Stimulated activated CD4-positive, alpha-beta T cell treated with anti-CD3 and anti-CD28 coated beads, TNF-alpha, amount 100 ng/mL, for 48 hours (primary cell): Measurements from ENCODE around the gene CDC23.
"Not testable (repeated sequence)": the region's sequence is repeated elsewhere in the genome, so short reads cannot be mapped to it uniquely, and the experiment has no call there.

Experiments
- DNase-seq, 3 donors: peaks; one replicate each; pipeline ENCODE4 v3.0.0-alpha.2; 2020; ENCODE audit warnings: low read depth in 3 of 3

CDC23 gene

DNA sequence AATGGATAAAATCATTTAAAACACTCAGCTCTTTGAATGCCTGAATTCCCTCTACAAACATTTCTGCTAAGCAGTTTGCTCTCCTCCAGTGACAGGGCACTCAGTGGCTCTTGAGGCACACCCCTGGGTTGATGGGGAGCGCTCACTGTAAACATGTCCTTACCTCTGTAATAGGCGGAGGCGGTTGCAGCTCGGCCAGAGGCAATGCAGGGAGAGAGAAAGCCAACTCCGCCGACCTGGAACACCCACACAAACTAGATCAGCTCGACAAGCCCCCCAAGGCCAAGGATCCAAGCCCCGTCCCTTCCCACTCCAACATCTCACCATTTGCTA, 329 bp downstream of the CDC23 start:
- DNase-seq: peak in 2 of 3 donors; percentile 1 to 7

DNA sequence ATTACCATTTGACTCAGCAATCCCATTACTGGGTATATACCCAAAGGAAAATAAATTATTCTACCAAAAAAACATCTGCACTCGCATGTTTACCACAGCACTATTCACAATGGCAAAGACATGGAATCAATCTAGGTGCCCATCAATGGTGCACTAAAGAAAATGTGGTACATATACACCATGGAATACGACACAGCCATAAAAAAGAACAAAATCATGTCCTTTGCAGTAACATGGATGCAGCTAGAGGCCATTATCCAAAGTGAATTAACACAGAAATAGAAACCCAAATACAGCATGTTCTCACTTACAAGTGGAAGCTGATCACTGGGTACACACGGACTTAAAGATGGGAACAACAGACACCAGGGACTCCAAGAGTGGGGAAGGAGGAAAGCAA, 2.1 kb downstream of the CDC23 start:
- DNase-seq: no peak

DNA sequence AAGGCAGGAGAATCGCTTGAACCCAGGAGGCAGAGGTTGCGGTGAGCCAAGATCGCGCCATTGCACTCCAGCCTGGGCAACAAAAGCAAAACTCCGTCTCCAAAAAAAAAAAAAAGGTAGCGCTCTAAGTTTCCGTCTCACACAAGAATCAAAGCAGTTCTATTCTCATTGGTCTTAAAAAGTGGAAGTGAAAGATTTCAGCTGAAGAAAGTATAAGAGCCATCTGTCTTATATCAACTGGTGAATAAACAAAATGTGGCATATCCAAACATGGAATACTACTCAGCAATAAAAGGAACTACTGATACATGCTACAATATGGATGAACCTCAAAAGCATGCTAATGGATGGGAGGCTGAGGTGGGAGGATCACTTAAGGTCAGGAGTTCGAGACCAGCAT, 19.3 kb downstream of the CDC23 start:
- DNase-seq: not testable (repeated sequence)

DNA sequence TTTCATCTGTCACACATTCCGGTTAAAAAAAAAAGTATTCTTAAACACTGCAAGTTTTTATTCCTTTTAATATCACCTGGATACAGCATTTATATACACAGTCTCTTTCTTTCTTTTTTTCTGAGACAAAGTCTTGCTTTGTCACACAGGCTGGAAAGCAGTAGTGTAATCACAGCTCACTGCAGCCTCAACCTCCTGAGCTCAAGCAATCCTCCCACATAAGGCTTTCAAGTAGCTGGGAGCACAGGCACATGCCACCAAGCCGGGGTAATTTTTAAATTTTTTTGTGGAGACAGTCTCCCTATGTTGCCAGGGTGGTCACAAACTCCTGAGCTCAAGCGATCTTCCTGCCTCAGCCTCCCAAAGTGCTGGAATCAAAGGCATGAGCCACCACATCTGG, 20.3 kb downstream of the CDC23 start:
- DNase-seq: no peak

DNA sequence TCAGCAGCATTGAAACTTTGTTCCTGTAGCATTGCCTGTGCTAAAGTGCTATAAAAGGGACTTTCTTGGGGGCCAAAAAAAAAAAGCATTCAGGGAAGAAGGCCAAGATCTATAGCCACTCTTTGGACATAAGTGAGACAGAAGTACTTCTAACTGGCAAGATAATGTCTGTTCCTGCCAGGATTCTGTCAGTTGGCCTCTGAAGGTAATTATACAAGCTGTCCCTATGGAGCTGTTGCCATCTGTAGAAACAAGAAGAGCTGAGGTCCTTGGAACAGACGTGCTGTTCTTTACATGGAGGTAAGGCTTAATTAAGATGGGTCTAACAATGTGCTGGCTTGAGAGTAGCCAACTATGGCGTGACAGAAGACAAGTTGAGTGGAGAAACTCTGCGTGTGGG, 24.5 kb downstream of the CDC23 start:
- DNase-seq: no peak

DNA sequence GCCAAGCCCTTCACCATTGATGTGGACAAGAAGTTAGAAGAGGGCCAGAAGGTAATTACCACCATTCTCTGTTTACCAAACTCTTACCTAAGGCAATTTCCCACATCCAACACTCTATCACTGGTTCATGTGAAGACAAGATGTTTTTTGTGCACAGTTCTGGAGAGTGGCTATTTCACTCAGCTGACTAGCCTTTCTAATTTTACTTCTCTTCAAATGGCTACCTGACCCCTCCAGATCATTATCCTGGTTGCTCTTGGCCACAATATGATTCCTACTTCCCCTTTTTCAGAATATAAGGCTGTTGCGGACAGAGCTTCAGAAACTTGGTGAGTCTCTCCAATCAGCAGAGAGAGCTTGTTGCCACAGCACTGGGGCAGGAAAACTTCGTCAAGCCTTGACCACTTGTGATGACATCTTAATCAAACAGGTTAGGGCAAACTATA, 27.1 kb downstream of the CDC23 start:
- no peak for DNase-seq

DNA sequence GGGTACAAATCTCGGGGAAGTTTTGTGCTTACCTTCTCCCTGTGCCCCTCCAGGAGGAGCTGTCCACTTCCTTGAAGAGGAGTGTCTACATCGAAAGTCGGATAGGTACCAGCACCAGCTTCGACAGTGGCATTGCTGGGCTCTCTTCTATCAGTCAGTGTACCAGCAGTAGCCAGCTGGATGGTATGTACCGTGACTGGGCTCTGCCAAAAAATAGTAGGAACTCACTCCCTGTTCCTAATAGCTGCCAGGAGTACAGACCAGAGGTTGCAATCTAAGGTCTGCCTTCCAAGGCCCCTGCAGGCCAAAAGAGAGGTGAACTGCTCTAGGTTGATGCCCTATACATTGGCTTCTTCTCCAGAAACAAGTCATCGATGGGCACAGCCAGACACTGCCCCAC, 30.3 kb downstream of the CDC23 start:
- DNase-seq: no peak

DNA sequence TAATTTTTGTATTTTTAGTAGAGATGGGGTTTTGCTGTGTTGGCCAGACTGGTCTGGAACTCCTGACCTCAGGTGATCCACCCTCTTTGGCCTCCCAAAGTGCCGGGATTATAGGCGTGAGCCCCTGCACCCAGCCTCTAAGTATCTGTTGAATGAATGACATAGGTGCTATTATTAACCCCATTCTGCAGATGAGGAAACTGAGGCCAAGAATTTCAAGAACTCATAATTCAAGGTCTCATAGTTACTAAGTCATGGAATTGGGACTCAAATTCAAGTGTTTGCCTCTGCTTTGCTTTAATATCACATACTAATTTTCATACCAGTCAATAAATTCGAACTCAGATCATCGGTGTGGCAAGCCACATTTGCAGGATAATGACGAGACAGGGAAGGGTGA, 32.3 kb downstream of the CDC23 start:
- no peak for DNase-seq

DNA sequence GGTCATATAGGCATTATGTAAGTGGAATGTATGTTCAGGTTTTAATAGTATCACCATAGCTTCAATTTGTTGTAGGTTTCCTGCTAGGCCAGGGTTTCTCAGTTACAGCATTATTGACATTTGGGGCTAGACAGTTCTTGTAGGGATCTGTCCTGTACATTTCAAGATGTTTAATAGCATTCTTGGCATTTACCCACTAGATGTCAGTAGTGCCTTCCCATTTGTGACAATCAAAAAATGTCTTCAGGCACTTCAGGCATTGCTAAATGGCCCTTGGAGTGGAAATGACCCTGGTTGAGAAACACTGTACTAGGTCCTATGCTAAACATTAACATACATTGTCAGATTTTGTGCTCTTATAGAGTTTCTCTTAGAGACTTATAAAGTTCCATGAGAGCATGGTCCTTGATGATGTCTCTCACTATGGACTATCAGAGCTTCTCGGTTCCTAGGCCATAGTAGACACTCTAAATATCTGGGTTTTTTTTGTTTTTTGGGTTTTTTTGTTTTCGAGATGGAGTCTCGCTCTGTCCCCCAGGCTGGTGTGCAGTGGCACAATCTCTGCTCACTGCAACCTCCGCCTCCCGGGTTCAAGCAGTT, 32.8 kb downstream of the CDC23 start:
- no peak for DNase-seq

DNA sequence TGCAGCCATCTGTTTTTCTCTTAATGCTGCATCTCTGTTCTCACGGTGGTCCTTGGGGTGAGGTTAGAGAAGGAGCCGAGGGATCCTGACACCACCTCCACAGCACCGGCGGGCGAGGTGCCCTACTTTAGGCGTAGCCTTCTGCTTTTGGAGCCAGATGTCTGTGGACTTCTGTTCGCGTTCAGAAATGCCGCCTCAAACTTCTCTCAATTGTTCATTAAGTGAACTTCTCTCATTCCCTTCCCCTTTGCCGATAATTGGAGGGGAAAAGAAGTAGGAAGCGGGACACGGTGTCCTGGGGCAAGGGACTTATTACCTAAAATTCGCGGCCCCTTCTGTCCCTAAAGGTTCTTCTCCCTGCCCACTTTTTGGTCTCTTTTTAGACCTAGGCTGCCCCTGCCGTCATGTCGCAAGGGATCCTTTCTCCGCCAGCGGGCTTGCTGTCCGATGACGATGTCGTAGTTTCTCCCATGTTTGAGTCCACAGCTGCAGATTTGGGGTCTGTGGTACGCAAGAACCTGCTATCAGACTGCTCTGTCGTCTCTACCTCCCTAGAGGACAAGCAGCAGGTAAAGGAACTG, 33.8 kb downstream of the CDC23 start:
- DNase-seq: peak in 1 of 3 donors; percentile 6

DNA sequence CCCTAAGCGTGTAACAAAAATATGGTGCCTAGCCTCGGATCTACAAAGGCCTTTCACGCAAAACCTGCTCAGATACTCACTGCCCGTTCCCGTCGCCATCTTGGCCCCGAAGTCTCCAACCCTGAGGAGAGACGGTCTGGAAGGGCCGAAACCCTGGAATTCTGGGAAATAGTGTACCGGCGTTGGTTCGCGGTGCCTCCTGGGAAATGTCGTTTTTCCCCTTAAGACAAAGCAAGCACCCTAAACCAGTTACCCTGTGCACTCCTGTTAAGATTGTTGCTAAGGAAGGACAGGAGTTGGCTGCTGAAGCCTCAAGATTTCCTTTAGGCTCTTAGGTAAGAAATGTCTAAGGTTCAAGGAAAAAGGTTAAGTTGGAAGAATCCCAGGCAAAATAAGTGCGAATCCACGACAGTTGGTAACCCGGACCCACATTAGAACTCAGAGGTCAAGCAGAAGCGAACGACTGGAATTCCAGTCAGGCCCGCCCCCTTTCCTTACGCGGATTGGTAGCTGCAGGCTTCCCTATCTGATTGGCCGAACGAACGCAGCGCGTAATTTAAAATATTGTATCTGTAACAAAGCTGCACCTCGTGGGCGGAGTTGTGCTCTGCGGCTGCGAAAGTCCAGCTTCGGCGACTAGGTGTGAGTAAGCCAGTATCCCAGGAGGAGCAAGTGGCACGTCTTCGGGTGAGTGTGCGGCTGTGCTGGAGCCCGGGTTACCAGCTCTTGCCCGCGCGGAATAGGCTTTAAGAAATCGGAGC, 34.4 kb downstream of the CDC23 start, which contains the start of the genes BRD8 and KIF20A:
Gene BRD8, minus strand, starts transcription at position 115 of the 761 bp plus-strand sequence. Its CDS starts 16 bp downstream, at position 99.
Gene KIF20A, plus strand, starts transcription at position 597 of the 761 bp plus-strand sequence. CDS start 569 bp downstream, outside the sequence.
- DNase-seq: peak; percentile 82 to 84 (median 83)

DNA sequence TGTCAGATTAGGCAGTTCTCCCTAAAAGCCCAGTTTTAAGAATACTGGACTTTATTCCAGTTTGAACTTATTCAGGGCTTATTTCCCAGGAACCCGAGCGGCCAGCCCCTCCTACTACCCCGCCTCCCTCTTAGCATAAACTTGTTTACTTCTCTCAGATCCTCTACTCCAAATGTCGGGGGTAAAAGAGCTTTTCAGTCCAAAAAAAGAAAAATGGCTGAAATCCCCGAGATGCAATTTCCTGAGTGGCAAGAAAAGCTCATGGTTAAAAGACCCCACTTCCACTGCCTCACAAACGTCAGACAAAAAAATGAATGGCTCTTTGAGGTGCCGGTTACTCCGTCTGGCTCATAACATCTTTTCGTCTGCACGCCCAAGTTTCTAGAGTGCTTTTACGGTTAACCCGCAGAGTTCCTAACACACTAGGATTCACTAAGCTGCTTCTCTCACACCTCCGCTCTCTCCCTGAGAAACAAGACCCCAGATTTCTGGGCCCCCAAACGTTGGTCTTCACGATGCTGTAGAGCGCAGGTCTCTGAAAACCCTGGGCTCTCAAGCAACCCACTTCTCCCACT, 35.1 kb downstream of the CDC23 start:
- no peak for DNase-seq

DNA sequence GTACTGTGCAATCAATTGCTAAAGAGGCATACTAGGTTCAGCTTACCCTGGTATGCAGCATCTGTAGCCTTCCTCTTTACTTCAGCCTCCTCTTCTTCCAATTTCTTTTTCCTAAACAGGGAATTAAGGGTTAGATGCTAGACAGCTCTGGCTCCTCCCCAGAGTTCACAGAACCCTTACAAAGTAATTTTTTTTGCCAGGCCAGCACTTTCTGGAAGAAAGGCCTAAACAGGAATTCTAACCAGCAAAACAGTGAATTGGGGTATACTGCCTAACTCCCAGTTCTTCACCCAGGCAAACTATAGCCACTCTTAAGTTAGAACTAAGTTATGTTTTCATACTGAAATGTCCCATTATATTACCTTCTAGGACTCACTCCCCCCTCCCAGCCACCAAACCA, 42.8 kb downstream of the CDC23 start:
- DNase-seq: no peak

DNA sequence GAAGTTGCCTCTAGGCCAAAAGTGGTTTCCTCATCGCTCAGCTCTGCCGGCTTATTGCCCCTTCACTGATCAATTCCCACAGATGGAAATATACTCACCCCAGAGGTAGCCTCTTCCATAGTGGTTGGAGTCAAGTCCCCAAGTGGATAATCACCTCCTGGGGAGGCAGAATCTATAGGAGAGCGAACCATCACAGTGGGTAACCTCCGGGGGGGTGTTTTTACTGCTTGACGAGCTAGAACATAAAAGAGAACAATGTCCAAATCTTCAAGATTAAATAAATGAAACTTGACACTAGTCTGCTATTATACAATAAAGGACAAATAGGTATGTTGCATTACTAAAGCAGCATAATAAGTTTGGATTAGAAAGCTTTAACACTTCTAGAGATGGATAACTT, 44.0 kb downstream of the CDC23 start:
- DNase-seq: no peak

DNA sequence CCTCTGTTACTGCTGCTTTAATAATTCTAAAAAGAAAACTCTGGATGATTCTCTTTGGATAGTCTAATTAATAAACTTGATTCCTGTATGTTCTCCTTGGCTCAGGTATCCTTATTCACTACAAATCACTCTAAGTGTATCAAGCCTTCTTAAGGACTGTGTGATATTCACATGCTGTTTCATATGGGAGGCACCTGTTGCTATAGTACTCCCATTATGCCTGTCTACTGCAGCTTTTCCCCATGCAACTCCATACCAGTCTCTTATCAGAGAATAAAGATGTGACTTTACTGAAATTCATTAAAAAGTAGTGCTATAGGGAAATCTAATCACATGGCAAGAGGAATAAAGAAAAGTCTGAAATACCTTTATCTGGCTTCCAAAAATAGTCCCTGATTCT, 49.4 kb downstream of the CDC23 start:
- DNase-seq: no peak

DNA sequence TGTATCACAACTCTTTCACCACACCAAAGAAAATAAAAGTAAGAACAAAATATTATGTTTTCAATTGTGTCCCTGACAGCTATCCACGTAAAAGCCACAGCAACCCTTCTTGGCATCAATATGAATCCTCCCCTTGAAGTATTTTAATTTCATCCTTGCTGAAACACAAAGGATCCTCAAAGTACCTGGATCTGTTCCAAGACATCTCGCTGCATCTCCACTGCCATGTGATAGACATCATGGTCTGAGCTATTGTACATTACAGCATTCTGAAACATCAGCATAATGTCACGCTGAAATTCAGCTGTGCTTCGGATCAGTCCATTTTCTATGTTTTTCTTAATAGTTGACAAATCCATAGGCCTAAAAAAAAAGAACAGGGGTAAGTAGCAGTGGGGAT, 52.4 kb downstream of the CDC23 start:
- DNase-seq: no peak

DNA sequence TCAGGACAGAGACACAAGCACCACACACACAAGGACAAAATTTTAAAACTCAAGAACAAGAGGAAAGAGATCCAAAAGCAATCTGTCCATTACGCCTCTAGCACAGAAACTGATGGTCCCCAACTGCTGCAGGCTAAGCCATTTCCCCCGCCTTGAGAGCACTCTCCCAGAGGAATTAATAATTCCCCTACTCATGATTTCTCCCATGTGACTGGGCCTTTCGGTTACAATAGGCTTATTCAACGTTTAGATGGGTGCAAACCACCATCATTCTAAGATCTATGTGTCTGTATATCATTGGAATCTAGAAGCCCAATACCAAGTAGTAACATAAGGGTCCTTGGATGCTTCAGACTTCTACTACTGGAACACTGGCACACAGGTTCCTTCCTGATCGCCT, 53.5 kb downstream of the CDC23 start:
- DNase-seq: no peak

DNA sequence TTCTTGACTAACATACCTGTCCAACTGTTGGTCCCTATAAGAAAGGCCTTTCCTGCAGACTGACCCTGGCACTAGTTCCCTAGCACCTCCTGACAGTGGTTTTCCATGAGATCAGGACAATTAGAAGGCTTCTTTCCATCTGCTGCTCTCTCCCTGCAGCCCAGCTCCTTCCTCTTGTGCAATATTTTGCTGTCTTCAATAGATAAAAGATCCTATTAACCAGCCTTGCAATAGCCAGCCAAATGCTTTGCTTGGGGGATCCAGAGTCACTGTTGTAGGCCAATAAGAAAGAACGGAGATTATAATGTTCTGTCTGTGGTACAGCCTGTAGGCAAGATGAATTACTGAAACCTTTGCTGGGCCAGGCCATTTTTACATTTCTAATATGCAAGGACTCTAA, 55.5 kb downstream of the CDC23 start:
- no peak for DNase-seq

DNA sequence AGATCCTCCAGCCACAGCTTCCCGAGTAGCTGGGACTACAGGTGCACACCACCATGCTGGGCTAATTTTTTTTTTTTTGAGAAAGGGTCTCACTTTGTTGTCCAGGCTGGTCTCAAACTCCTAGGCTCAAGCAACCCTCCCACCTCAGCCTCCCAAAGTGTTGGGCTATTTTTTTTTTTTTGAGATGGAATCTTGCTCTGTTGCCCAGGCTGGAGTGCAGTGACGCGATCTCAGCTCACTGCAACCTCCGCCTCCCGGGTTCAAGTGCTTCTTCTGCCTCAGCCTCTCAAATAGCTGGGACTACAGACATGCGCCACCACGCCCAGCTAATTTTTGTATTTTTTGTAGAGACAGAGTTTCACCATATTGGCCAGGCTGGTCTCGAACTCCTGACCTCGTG, 57.1 kb downstream of the CDC23 start:
- DNase-seq: not testable (repeated sequence)

DNA sequence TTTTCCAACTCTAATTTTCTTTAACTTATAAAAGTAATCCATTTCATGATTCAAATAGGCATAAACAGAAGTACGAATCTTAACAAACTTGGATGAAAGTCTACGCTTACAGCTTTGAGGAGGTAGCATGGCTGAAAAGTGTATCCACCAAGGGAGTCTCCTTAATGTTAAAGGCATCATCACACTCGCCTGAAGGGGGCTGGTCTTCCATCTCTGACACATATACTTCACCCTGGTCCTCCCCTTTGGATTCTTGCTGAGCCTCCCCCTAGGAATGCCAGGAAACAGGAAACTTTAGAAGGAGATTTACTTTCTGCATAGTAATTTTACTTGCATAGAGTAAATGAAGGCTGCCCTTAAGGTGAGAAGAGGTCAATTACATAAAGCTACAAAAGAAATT, 63.6 kb downstream of the CDC23 start:
- DNase-seq: no peak

DNA sequence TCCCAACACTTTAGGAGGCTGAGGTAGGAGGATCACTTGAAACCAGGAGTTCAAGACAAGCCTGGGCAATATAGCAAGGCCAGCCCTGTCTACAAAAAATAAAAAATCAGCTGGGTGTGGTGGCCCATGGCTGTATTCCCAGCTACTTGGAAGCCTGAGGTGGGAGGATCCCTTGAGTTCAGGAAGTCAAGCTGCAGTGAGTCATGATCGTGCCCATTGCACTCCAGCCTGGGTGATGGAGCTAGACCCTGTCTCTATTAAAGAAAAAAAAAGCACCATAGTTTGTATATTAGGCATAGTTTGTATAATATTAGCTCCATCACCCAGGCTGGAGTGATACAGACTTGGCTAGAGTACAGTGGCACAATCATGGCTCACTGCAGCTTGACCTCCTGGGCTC, 64.3 kb downstream of the CDC23 start:
- no peak for DNase-seq

DNA sequence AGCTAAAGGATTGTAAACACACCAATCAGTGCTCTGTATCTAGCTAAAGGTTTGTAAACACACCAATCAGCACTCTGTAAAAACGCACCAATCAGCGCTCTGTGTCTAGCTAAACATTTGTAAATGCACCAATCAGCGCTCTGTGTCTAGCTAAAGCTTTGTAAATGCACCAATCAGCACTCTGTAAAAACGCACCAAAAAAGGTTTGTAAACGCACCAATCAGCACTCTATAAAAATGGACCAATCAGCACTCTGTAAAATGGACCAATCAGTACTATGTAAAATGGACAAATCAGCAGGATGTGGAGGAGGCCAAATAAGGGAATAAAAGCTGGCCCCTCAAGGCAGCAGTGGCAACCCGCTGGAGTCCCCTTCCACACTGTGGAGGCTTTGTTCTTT, 69.5 kb downstream of the CDC23 start:
- not testable (repeated sequence) for DNase-seq

DNA sequence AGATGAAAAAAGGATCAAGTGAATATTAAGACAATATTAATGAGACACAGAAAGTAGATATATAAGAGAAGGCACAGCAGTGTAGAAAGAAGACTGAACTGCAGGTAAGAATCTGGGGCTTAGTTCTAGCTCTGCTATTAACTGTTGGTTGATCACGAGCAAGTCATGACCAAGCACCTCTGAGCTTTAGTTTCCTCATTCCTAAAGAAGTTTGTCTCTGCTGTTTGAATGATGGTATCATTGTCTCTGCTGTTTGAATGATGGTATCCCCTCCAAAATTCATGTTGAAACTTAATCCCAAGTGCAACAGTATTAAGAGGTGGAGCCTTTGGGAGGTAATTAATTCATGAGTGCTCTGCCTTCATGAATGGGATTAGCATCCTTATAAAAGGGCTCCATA, 71.4 kb downstream of the CDC23 start:
- no peak for DNase-seq
